B cell (primary cell): ENCODE results near the gene NKD2. TPM values are rescaled to one million over a fixed set of nuclear protein-coding genes. Genes with fewer than 3 reads are reported as not detected.

Source experiments
- ATAC-seq: fragments of 200-7000 bp; cut with Tn5 transposase; one replicate; pipeline ENCODE4 v1.10.0; 2021; ENCODE audit warnings: low read depth, mild to moderate bottlenecking, moderate number of reproducible peaks, moderate library complexity
- CTCF ChIA-PET: fragments of 350-600 bp; sonication (Branson Sonifier 250); formaldehyde crosslinking; loops from one replicate; lab custom pipeline; 2021; ENCODE audit warnings: antibody characterized with exemption, inconsistent platforms; lab: Charles Lee
- POLR2A ChIA-PET: fragments of 350-600 bp; sonication (Branson Sonifier 250); formaldehyde crosslinking; loops from one replicate; lab custom pipeline; 2021; ENCODE audit warnings: antibody characterized with exemption; lab: Charles Lee
- DNase-seq: peaks from one replicate; pipeline ENCODE4 v3.0.0; 2013
- H2AFZ ChIP-seq: 2 replicates; pipeline ENCODE4 v1.6.1; 2012; ENCODE audit warnings: mild to moderate bottlenecking, low read depth, low read length; ENCODE audit not compliant: insufficient read depth, poor library complexity, severe bottlenecking
- H3K27ac ChIP-seq, 2 donors: 1 replicate in 1 of 2; 2 replicates in 1 of 2; pipeline ENCODE4 v1.5.1; 2012 to 2013; ENCODE audit warnings: low read length in 2 of 2, mild to moderate bottlenecking in 2 of 2, moderate library complexity in 1 of 2
- H3K27me3 ChIP-seq, 4 experiments: fragments of 200-600 bp in 1 of 4; sonication (generic) in 1 of 4; replicated peaks in 1 of 4; 1 replicate in 2 of 4; 2 replicates in 2 of 4; pipeline versions ENCODE4 v1.6.1 to v1.7.0; 2013 to 2016; ENCODE audit warnings: low read length in 3 of 4, mild to moderate bottlenecking in 2 of 4, mixed read lengths in 1 of 4, moderate library complexity in 1 of 4; ENCODE audit not compliant: insufficient read depth in 4 of 4, control insufficient read depth in 3 of 4; ENCODE audit errors: control extremely low read depth in 1 of 4
- H3K36me3 ChIP-seq, 2 experiments: replicated peaks in 1 of 2; 1 replicate in 1 of 2; 2 replicates in 1 of 2; pipeline versions ENCODE4 v1.6.1 to v1.7.1; 2013; ENCODE audit warnings: low read length in 1 of 2; ENCODE audit not compliant: insufficient read depth in 2 of 2, control insufficient read depth in 1 of 2; ENCODE audit errors: control extremely low read depth in 1 of 2, extremely low read depth in 1 of 2
- H3K4me1 ChIP-seq, 2 donors: fragments of 200-600 bp in 1 of 2; sonication (generic) in 1 of 2; 1 replicate in 1 of 2; 2 replicates in 1 of 2; pipeline versions ENCODE4 v1.5.1 to v1.6.1; 2013 to 2017; ENCODE audit warnings: low read length in 2 of 2; ENCODE audit not compliant: control insufficient read depth in 2 of 2, insufficient read depth in 2 of 2
- H3K4me2 ChIP-seq: replicated peaks from 2 replicates; pipeline ENCODE3; 2012; ENCODE audit warnings: mild to moderate bottlenecking, low read depth, low read length; ENCODE audit not compliant: poor library complexity, severe bottlenecking
- H3K4me3 ChIP-seq, 5 experiments: fragments of 200-600 bp in 1 of 5; sonication (generic) in 1 of 5; 1 replicate in 3 of 5; 2 replicates in 2 of 5; pipeline versions ENCODE4 v1.5.1 to v1.7.0; 2011 to 2016; ENCODE audit warnings: low read length in 4 of 5, mild to moderate bottlenecking in 4 of 5, low read depth in 2 of 5, control low read depth in 1 of 5, moderate library complexity in 1 of 5; ENCODE audit not compliant: insufficient read depth in 1 of 5; ENCODE audit errors: control extremely low read depth in 1 of 5, extremely low read depth in 1 of 5
- H3K79me2 ChIP-seq: fragments of 200-600 bp; sonication (generic); one replicate; pipeline ENCODE4 v1.6.0; 2016; ENCODE audit warnings: low read length; ENCODE audit not compliant: control insufficient read depth, insufficient read depth
- H3K9ac ChIP-seq: fragments of 200-600 bp; sonication (generic); 2 replicates; pipeline ENCODE4 v1.6.1; 2017; ENCODE audit warnings: mild to moderate bottlenecking, low read length, moderate library complexity
- H3K9me3 ChIP-seq, 3 donors: one replicate each; pipeline versions ENCODE4 v1.6.1 to v1.7.1; 2013; ENCODE audit warnings: low read length in 2 of 3; ENCODE audit not compliant: control insufficient read depth in 2 of 3, insufficient read depth in 1 of 3; ENCODE audit errors: control extremely low read depth in 1 of 3
- H4K20me1 ChIP-seq: 2 replicates; pipeline ENCODE4 v1.6.0; 2012; ENCODE audit warnings: mild to moderate bottlenecking, low read length; ENCODE audit not compliant: insufficient read depth, control insufficient read depth, poor library complexity, severe bottlenecking
- H3K27ac Mint-ChIP-seq: one replicate; pipeline ENCODE4 v1.8.0; 2021; ENCODE audit warnings: mixed read lengths
- H3K27me3 Mint-ChIP-seq: one replicate; pipeline ENCODE4 v1.8.0; 2021; ENCODE audit warnings: mixed read lengths
- H3K4me1 Mint-ChIP-seq: one replicate; pipeline ENCODE4 v1.8.0; 2021; ENCODE audit warnings: mixed read lengths
- H3K4me3 Mint-ChIP-seq: one replicate; pipeline ENCODE4 v1.8.0; 2021; ENCODE audit warnings: mixed read lengths
- H3K9me3 Mint-ChIP-seq: one replicate; pipeline ENCODE4 v1.8.0; 2022; ENCODE audit warnings: mixed read lengths; ENCODE audit not compliant: insufficient read depth
- EZH2 ChIP-seq: IDR thresholded peaks from 2 replicates; pipeline ENCODE4 v1.6.1; 2012; ENCODE audit warnings: borderline replicate concordance, low read depth, mild to moderate bottlenecking, moderate library complexity, low read length; ENCODE audit not compliant: insufficient read depth, poor library complexity, severe bottlenecking
- WGBS: methylation state at CpG from one replicate; pipeline ENCODE4 v1.1.5; 2013; ENCODE audit warnings: missing lambda C conversion rate; ENCODE audit not compliant: insufficient coverage; 5-methylcytosine and 5-hydroxymethylcytosine counted together
- intact Hi-C: fragments of 100-400 bp; cut with micrococcal nuclease; formaldehyde crosslinking; loops from one replicate; pipeline ENCODE4 v1.10.0; 2022
- polyA plus RNA-seq: library from polyadenylated mRNA; depleted of rRNA; stranded (reverse); fragments of >200 nt; gene quantifications from 2 replicates; pipeline ENCODE4 v1.2.3, GENCODE V29; 2012
- total RNA-seq, 2 donors: library from RNA; stranded (reverse); fragments of 120-200 nt in 1 of 2; gene quantifications; 1 replicate in 1 of 2; 2 replicates in 1 of 2; pipeline versions ENCODE4 v1.2.3 to v1.2.4, GENCODE V29; 2013 to 2022
- TF ChIP-seq, protein P1 (sequence below): fragments of 200-600 bp; IDR thresholded peaks from one replicate; pipeline ENCODE4 v1.8.0; 2022; ENCODE audit warnings: antibody characterized with exemption, mild to moderate bottlenecking

Gene NKD2
- total and polyA plus RNA-seq, 2 donors (not counting 1 experiment from before 2014, with no cell fraction given): 0.12 to 0.34 TPM

DNA sequence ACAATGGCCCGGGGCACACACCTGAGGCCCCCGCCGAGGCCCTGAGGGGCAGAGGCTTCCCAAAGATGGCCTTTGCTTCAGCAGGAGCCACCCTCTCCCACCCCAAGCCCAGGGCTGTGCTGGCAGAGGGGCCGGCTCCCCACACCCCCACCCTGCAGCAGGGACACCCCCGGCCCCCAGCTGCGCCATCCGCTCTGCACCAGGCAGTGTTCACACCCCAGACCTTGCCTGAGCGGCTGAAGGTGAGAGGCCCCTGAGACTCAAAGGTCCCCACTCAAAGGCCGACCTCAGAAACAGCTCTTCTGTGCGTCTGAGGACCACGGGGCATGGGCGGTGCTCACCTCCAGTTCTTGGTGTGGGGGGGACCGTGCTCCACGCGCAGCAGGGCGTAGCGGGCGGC lies 65.6 kb downstream of the NKD2 start:
- Histone ChIP-seq H3K27ac (no peak overlapping the region), H3K36me3 (peaks cover 0 to 3% of the 10 kb centered on the region in 2 experiments), H3K9ac (no peak overlapping the region), H4K20me1 (no peaks in the 10 kb centered on the region), H3K4me1 (no peaks in the 10 kb centered on the region), H2AFZ (no peak overlapping the region), H3K4me3 (no peak overlapping the region), H3K27me3 (no peaks in the 10 kb centered on the region), H3K9me3 (no peaks in the 10 kb centered on the region), H3K4me2 (no peak overlapping the region), H3K79me2 (no peaks in the 10 kb centered on the region)
- H3K4me1 Mint-ChIP-seq: no peaks in the 10 kb centered on the region
- DNase-seq (no peak), ATAC-seq (no peak)
- ChIA-PET POLR2A (no interaction called here), CTCF (no interaction called here)
- no peak overlapping the region for H3K4me3 Mint-ChIP-seq
- no peaks in the 10 kb centered on the region for H3K27me3 Mint-ChIP-seq
- H3K27ac Mint-ChIP-seq: no peak overlapping the region
- intact Hi-C loops: no loop called here
- H3K9me3 Mint-ChIP-seq: no peaks in the 10 kb centered on the region
- WGBS: 96% methylated on average over 18 of the region's 18 CpGs
- TF ChIP-seq, protein P1, sequence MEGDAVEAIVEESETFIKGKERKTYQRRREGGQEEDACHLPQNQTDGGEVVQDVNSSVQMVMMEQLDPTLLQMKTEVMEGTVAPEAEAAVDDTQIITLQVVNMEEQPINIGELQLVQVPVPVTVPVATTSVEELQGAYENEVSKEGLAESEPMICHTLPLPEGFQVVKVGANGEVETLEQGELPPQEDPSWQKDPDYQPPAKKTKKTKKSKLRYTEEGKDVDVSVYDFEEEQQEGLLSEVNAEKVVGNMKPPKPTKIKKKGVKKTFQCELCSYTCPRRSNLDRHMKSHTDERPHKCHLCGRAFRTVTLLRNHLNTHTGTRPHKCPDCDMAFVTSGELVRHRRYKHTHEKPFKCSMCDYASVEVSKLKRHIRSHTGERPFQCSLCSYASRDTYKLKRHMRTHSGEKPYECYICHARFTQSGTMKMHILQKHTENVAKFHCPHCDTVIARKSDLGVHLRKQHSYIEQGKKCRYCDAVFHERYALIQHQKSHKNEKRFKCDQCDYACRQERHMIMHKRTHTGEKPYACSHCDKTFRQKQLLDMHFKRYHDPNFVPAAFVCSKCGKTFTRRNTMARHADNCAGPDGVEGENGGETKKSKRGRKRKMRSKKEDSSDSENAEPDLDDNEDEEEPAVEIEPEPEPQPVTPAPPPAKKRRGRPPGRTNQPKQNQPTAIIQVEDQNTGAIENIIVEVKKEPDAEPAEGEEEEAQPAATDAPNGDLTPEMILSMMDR: no peak
- TF ChIP-seq EZH2: no peak

DNA sequence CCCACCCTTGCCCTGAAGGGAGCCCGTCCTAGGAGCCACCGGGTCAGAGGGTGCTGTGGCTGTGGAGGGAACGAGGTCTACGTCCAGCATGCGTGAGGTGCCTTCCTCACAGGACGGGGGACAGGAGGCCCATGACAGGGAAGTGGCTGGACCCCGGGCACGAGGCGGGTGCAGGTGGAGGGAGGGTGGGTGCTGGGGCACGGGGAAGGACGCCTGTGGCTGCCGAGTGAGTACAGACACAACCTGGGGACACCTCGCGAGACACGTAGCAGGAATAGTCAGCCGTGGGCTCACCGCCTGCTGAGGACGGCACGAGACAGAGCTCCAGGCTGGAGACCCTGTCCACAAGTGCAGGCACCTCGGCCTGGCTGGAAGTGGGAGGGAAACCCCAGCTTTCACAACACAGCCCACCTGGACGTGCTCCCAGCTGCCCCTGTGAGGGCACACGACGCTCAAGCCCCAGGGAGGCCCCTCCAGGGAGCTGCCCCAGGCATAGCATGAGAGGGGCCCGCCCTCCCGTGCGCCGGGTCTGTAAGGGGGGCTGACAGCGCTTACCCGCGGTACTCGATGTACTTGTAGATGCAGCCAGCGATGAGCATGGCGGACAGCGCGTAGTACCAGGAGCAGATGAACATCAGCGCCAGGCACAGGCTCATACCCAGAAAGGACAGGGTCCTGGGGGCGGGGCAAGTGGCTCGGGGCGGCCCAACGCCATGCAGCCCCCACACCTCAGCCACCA lies 66.4 kb downstream of the NKD2 start:
- Histone ChIP-seq H3K4me2 (no peak overlapping the region), H3K36me3 (peaks cover 0 to 3% of the 10 kb centered on the region in 2 experiments), H3K27me3 (no peaks in the 10 kb centered on the region), H2AFZ (no peak overlapping the region), H3K9ac (no peak overlapping the region), H3K4me3 (no peak overlapping the region), H3K27ac (no peak overlapping the region), H3K79me2 (no peaks in the 10 kb centered on the region), H3K4me1 (no peaks in the 10 kb centered on the region), H4K20me1 (no peaks in the 10 kb centered on the region), H3K9me3 (no peaks in the 10 kb centered on the region)
- no peaks in the 10 kb centered on the region for H3K9me3 Mint-ChIP-seq
- POLR2A ChIA-PET: no interaction called here
- ATAC-seq (no peak), DNase-seq (no peak)
- TF ChIP-seq, protein P1: no peak
- TF ChIP-seq EZH2: no peak
- H3K27ac Mint-ChIP-seq: no peak overlapping the region
- no peaks in the 10 kb centered on the region for H3K4me1 Mint-ChIP-seq
- intact Hi-C loops: no loop called here
- no peaks in the 10 kb centered on the region for H3K27me3 Mint-ChIP-seq
- WGBS: 94% methylated on average over 40 of the region's 40 CpGs
- H3K4me3 Mint-ChIP-seq: no peak overlapping the region
- CTCF ChIA-PET: no interaction called here
